ENCODE data around the gene RBFOX2.
A peak's percentile ranks its signal among the peaks of the same experiment; 100 is the strongest.

The RBFOX2 gene

GRCh38 chr22:35719212-35719875 lies 309.3 kb downstream of the RBFOX2 start:
- Histone ChIP-seq H3K27ac (no peak overlapping the region), H3K4me3 (ENCODE audit: low read depth, low read length) (no peak overlapping the region), H3K27me3 (ENCODE audit: insufficient read depth, low read depth, severe bottlenecking) (no peaks in the 10 kb centered on the region), H3K36me3 (no peaks in the 10 kb centered on the region), H3K9me3 (ENCODE audit: severe bottlenecking) (no peaks in the 10 kb centered on the region)
- TF ChIP-seq CTCF (IDR thresholded peaks at IDR 0.05; ENCODE audit: low read depth, low read length) = no peak
- no peak for DNase-seq

- DNase-seq = no peak
- Histone ChIP-seq H3K27ac (no peak within 1 kb of the TSS), H3K27me3 (ENCODE audit: insufficient read depth, low read depth, severe bottlenecking) (no peaks in the 10 kb centered on the region), H3K36me3 (no peaks in the 10 kb centered on the region), H3K9me3 (ENCODE audit: severe bottlenecking) (no peaks in the 10 kb centered on the region), H3K4me3 (ENCODE audit: low read depth, low read length) (no peak within 1 kb of the TSS)
- TF ChIP-seq CTCF (IDR thresholded peaks at IDR 0.05; ENCODE audit: low read depth, low read length) = no peak
These were observed 311.1 kb downstream of the RBFOX2 start, which contains the start of gene APOL5 for GRCh38 chr22:35717572-35717971. Gene APOL5 (plus strand): TSS chr22:35717872. CDS start chr22:35717872, 0 bp downstream.

GRCh38 chr22:35712672-35713071 lies 316.0 kb downstream of the RBFOX2 start:
- DNase-seq = no peak
- Histone ChIP-seq H3K4me3 (ENCODE audit: low read depth, low read length) (no peak overlapping the region), H3K9me3 (ENCODE audit: severe bottlenecking) (no peaks in the 10 kb centered on the region), H3K36me3 (no peaks in the 10 kb centered on the region), H3K27ac (no peak overlapping the region), H3K27me3 (ENCODE audit: insufficient read depth, low read depth, severe bottlenecking) (no peaks in the 10 kb centered on the region)
- peak; percentile 11; the same call in 1 of the 2 replicates for TF ChIP-seq CTCF (IDR thresholded peaks at IDR 0.05; ENCODE audit: low read depth, low read length)

- DNase-seq = no peak
- H3K27ac ChIP-seq = no peak overlapping the region
- no peaks in the 10 kb centered on the region for H3K9me3 ChIP-seq (ENCODE audit: severe bottlenecking)
- TF ChIP-seq CTCF (IDR thresholded peaks at IDR 0.05; ENCODE audit: low read depth, low read length) = no peak
- no peak overlapping the region for H3K4me3 ChIP-seq (ENCODE audit: low read depth, low read length)
- no peaks in the 10 kb centered on the region for H3K36me3 ChIP-seq
- H3K27me3 ChIP-seq (ENCODE audit: insufficient read depth, low read depth, severe bottlenecking) = no peaks in the 10 kb centered on the region
These were observed 317.3 kb downstream of the RBFOX2 start for GRCh38 chr22:35711336-35711735.

- H3K36me3 ChIP-seq = no peaks in the 10 kb centered on the region
- H3K27ac ChIP-seq = no peak overlapping the region
- no peaks in the 10 kb centered on the region for H3K9me3 ChIP-seq (ENCODE audit: severe bottlenecking)
- no peak overlapping the region for H3K4me3 ChIP-seq (ENCODE audit: low read depth, low read length)
- H3K27me3 ChIP-seq (ENCODE audit: insufficient read depth, low read depth, severe bottlenecking) = no peaks in the 10 kb centered on the region
- no peak for TF ChIP-seq CTCF (IDR thresholded peaks at IDR 0.05; ENCODE audit: low read depth, low read length)
- DNase-seq = no peak
These were observed 319.7 kb downstream of the RBFOX2 start for GRCh38 chr22:35708917-35709316.

- no peaks in the 10 kb centered on the region for H3K27me3 ChIP-seq (ENCODE audit: insufficient read depth, low read depth, severe bottlenecking)
- H3K36me3 ChIP-seq = no peaks in the 10 kb centered on the region
- no peak for TF ChIP-seq CTCF (IDR thresholded peaks at IDR 0.05; ENCODE audit: low read depth, low read length)
- no peak for DNase-seq
- no peaks in the 10 kb centered on the region for H3K9me3 ChIP-seq (ENCODE audit: severe bottlenecking)
- no peak overlapping the region for H3K4me3 ChIP-seq (ENCODE audit: low read depth, low read length)
- no peak overlapping the region for H3K27ac ChIP-seq
These were observed 320.2 kb downstream of the RBFOX2 start for GRCh38 chr22:35708453-35708852.
